ENCODE results near the gene SHLD1. TPM values are rescaled to one million over a fixed set of nuclear protein-coding genes. Genes with fewer than 3 reads are reported as not detected.

The SHLD1 gene
- total RNA-seq, 1 donor from 2014 or later = 4.1 TPM

GRCh38 chr20:5806457-5807263 lies 56.5 kb downstream of the SHLD1 start:
- no peak for TF ChIP-seq CTCF (conservative IDR thresholded peaks at IDR 0.05)
- Mint-ChIP-seq H3K36me3 (no peaks in the 10 kb centered on the region), H3K9me3 (no peaks in the 10 kb centered on the region), H3K27ac (no peak overlapping the region), H3K27me3 (no peaks in the 10 kb centered on the region), H3K4me3 (no peak overlapping the region), H3K4me1 (ENCODE audit: unreplicated experiment) (peaks cover 10% of the 10 kb centered on the region)
- no peak for DNase-seq (ENCODE audit: extremely low spot score, unreplicated experiment)

- H3K36me3 Mint-ChIP-seq = no peaks in the 10 kb centered on the region
- no peaks in the 10 kb centered on the region for H3K9me3 Mint-ChIP-seq
- TF ChIP-seq CTCF (conservative IDR thresholded peaks at IDR 0.05) = no peak
These were observed 57.2 kb downstream of the SHLD1 start for GRCh38 chr20:5807431-5807830.

GRCh38 chr20:5808901-5809300 lies 58.7 kb downstream of the SHLD1 start:
- no peak for DNase-seq (ENCODE audit: extremely low spot score, unreplicated experiment)
- Mint-ChIP-seq H3K9me3 (no peaks in the 10 kb centered on the region), H3K27ac (no peak overlapping the region), H3K4me1 (ENCODE audit: unreplicated experiment) (peaks cover 10% of the 10 kb centered on the region), H3K36me3 (no peaks in the 10 kb centered on the region), H3K4me3 (no peak overlapping the region), H3K27me3 (no peaks in the 10 kb centered on the region)
- TF ChIP-seq CTCF (conservative IDR thresholded peaks at IDR 0.05) = no peak

More at GRCh38 chr20:5807431-5807830, 57.2 kb downstream of the SHLD1 start:
- no peak overlapping the region for H3K27ac Mint-ChIP-seq
- H3K4me3 Mint-ChIP-seq = no peak overlapping the region
- H3K27me3 Mint-ChIP-seq = no peaks in the 10 kb centered on the region
- H3K4me1 Mint-ChIP-seq (ENCODE audit: unreplicated experiment) = peaks cover 10% of the 10 kb centered on the region
- DNase-seq (ENCODE audit: extremely low spot score, unreplicated experiment) = no peak

- H3K27ac Mint-ChIP-seq = no peak overlapping the region
- H3K4me1 Mint-ChIP-seq (ENCODE audit: unreplicated experiment) = peaks cover 7% of the 10 kb centered on the region
- no peak for DNase-seq (ENCODE audit: extremely low spot score, unreplicated experiment)
- no peak overlapping the region for H3K4me3 Mint-ChIP-seq
- no peak for TF ChIP-seq CTCF (conservative IDR thresholded peaks at IDR 0.05)
- H3K36me3 Mint-ChIP-seq = no peaks in the 10 kb centered on the region
- H3K27me3 Mint-ChIP-seq = no peaks in the 10 kb centered on the region
- no peaks in the 10 kb centered on the region for H3K9me3 Mint-ChIP-seq
These were observed 59.3 kb downstream of the SHLD1 start for GRCh38 chr20:5809495-5809894.

GRCh38 chr20:5810800-5811422 lies 60.7 kb downstream of the SHLD1 start:
- TF ChIP-seq CTCF (conservative IDR thresholded peaks at IDR 0.05) = no peak
- no peak overlapping the region for H3K27ac Mint-ChIP-seq
- no peak overlapping the region for H3K4me3 Mint-ChIP-seq
- no peaks in the 10 kb centered on the region for H3K9me3 Mint-ChIP-seq
- H3K27me3 Mint-ChIP-seq = no peaks in the 10 kb centered on the region
- H3K4me1 Mint-ChIP-seq (ENCODE audit: unreplicated experiment) = no peaks in the 10 kb centered on the region
- DNase-seq (ENCODE audit: extremely low spot score, unreplicated experiment) = no peak
- no peaks in the 10 kb centered on the region for H3K36me3 Mint-ChIP-seq

Measured in type B pancreatic cell (in vitro differentiated cells).